Cardiac septum (tissue), 1 donor: ENCODE data around the gene CASP10. TPM values are rescaled to one million over a fixed set of nuclear protein-coding genes. Genes with fewer than 3 reads are reported as not detected.
"Not testable (repeated sequence)": the region's sequence is repeated elsewhere in the genome, so short reads cannot be mapped to it uniquely, and the experiment has no call there.

ENCODE experiments used
- DNase-seq: peaks from one replicate; pipeline ENCODE4 v3.0.0-alpha.2; 2020; ENCODE audit warnings: low spot score
- intact Hi-C: fragments of 100-400 bp; cut with DNase I; formaldehyde crosslinking; loops from one replicate; pipeline ENCODE4 v1.14.0; 2022
- long read RNA-seq: library from polyadenylated mRNA; unstranded; transcript quantifications from one replicate; pipeline ENCODE4 v2.0.0, GENCODE V29; 2021
- total RNA-seq: library from RNA; stranded (reverse); fragmentation: NEBNext Ultra II Directional; extraction: Animal tissue kit (Norgen Biotek cat#: 25700); gene quantifications from one replicate; pipeline ENCODE4 v1.2.1, GENCODE V29; 2021
- donor health status: DM: no; HTN: no; CAD: no.

Gene CASP10
- 5.0 TPM for total RNA-seq
- long read RNA-seq, partial matches to known transcripts, result 0 of 1 reads
- long read RNA-seq, other reads (novel, unspliced or antisense), result 1 of 1 reads

GRCh38 chr2:201182650-201183364, at the start of gene CASP10:
CASP10 (plus strand) TSS chr2:201183141; CDS start chr2:201185778, 2,637 bp downstream.
- intact Hi-C loops, result loop anchor here (2.0 kb wide), 1 partner anchor 50 kb away; no protein-coding TSS in a partner anchor
- DNase-seq, result no peak

- intact Hi-C loops, result no loop called here
Observed at GRCh38 chr2:201135386-201135785, 47.6 kb upstream of the CASP10 start.

GRCh38 chr2:201136889-201137321, 46.0 kb upstream of the CASP10 start:
- intact Hi-C loops, result no loop called here
- no peak for DNase-seq

More at GRCh38 chr2:201135386-201135785, 47.6 kb upstream of the CASP10 start:
- DNase-seq, result no peak

- no peak for DNase-seq
- intact Hi-C loops, result no loop called here
Observed at GRCh38 chr2:201137505-201138400, 45.2 kb upstream of the CASP10 start.

GRCh38 chr2:201138401-201138970, 44.5 kb upstream of the CASP10 start:
- DNase-seq, result no peak
- intact Hi-C loops, result no loop called here

- intact Hi-C loops, DNase-seq: not testable (repeated sequence)
Observed at GRCh38 chr2:201138986-201139781, 43.8 kb upstream of the CASP10 start.

GRCh38 chr2:201139836-201140604, 42.9 kb upstream of the CASP10 start:
- intact Hi-C loops, result no loop called here
- DNase-seq, result no peak

GRCh38 chr2:201144101-201145051, 38.6 kb upstream of the CASP10 start:
- DNase-seq, result no peak
- intact Hi-C loops, result no loop called here

- intact Hi-C loops, result no loop called here
- DNase-seq, result no peak
Observed at GRCh38 chr2:201148434-201148990, 34.4 kb upstream of the CASP10 start.

GRCh38 chr2:201149064-201149820, 33.7 kb upstream of the CASP10 start:
- DNase-seq, result no peak
- intact Hi-C loops, result no loop called here

GRCh38 chr2:201149821-201150165, 33.1 kb upstream of the CASP10 start:
- DNase-seq, intact Hi-C loops: not testable (repeated sequence)

GRCh38 chr2:201150454-201151020, 32.4 kb upstream of the CASP10 start:
- intact Hi-C loops, result no loop called here
- no peak for DNase-seq

GRCh38 chr2:201151127-201151981, 31.6 kb upstream of the CASP10 start:
- DNase-seq, result no peak
- intact Hi-C loops, result no loop called here

- intact Hi-C loops, result no loop called here
- DNase-seq, result no peak
Observed at GRCh38 chr2:201152517-201152916, 30.4 kb upstream of the CASP10 start.
